ENCODE data around the gene BTN1A1.
"Not testable (repeated sequence)": the region's sequence is repeated elsewhere in the genome, so short reads cannot be mapped to it uniquely, and the experiment has no call there.

The BTN1A1 gene

GRCh38 chr6:26537160-26537845, 37.2 kb downstream of the BTN1A1 start:
- ATAC-seq (peak; percentile 66), DNase-seq (peak; percentile 88)

GRCh38 chr6:26537846-26538571, 37.9 kb downstream of the BTN1A1 start, which contains the start of gene HMGN4:
HMGN4 (plus strand) TSS chr6:26538366; CDS start chr6:26545207, 6,841 bp downstream.
- peak; percentile 75 for ATAC-seq
- DNase-seq, result peak; percentile 83

GRCh38 chr6:26538572-26538902, 38.4 kb downstream of the BTN1A1 start:
- ATAC-seq, result no peak
- no peak for DNase-seq

- no peak for DNase-seq
- ATAC-seq, result no peak
These were observed 39.0 kb downstream of the BTN1A1 start for GRCh38 chr6:26539071-26539615.

GRCh38 chr6:26541579-26541978, 41.5 kb downstream of the BTN1A1 start:
- DNase-seq (no peak), ATAC-seq (no peak)

GRCh38 chr6:26543953-26544352, 43.9 kb downstream of the BTN1A1 start:
- no peak for DNase-seq
- ATAC-seq, result peak; percentile 59

- DNase-seq (no peak), ATAC-seq (no peak)
These were observed 44.4 kb downstream of the BTN1A1 start for GRCh38 chr6:26544473-26544872.

GRCh38 chr6:26545627-26546026, 45.5 kb downstream of the BTN1A1 start:
- DNase-seq, result no peak
- no peak for ATAC-seq

- ATAC-seq, DNase-seq: not testable (repeated sequence)
These were observed 47.3 kb downstream of the BTN1A1 start for GRCh38 chr6:26547363-26547762.

GRCh38 chr6:26550250-26550993, 50.3 kb downstream of the BTN1A1 start:
- DNase-seq, result peak; percentile 77
- ATAC-seq, result peak; percentile 50

- DNase-seq (no peak), ATAC-seq (no peak)
These were observed 52.1 kb downstream of the BTN1A1 start for GRCh38 chr6:26552205-26552604.

- DNase-seq, result no peak
- ATAC-seq, result no peak
These were observed 52.6 kb downstream of the BTN1A1 start for GRCh38 chr6:26552640-26553188.

GRCh38 chr6:26553264-26553634, 53.1 kb downstream of the BTN1A1 start:
- peak; percentile 57 for ATAC-seq
- DNase-seq, result peak; percentile 81

GRCh38 chr6:26553635-26554446, 53.7 kb downstream of the BTN1A1 start:
- peak; percentile 80 for DNase-seq
- ATAC-seq, result peak; percentile 67

GRCh38 chr6:26554447-26554696, 54.3 kb downstream of the BTN1A1 start:
- DNase-seq, result no peak
- no peak for ATAC-seq

GRCh38 chr6:26554697-26555504, 54.8 kb downstream of the BTN1A1 start:
- ATAC-seq, result peak; percentile 54
- peak; percentile 74 for DNase-seq

GRCh38 chr6:26555505-26556262, 55.6 kb downstream of the BTN1A1 start:
- DNase-seq (no peak), ATAC-seq (no peak)

GRCh38 chr6:26556263-26557070, 56.4 kb downstream of the BTN1A1 start:
- peak; percentile 67 for DNase-seq

More at GRCh38 chr6:26556263-26557070, 56.4 kb downstream of the BTN1A1 start:
- peak; percentile 22 for ATAC-seq

Measured in stimulated activated naive CD8-positive, alpha-beta T cell treated with anti-CD3 and anti-CD28 coated beads, Interleukin-15, Interleukin-2, amounts not matched to agents 100 U/mL and 50 U/mL, for 24 hours (primary cell).